ENCODE results near the gene COA7.
"Not testable (repeated sequence)": the region's sequence is repeated elsewhere in the genome, so short reads cannot be mapped to it uniquely, and the experiment has no call there.

DNA sequence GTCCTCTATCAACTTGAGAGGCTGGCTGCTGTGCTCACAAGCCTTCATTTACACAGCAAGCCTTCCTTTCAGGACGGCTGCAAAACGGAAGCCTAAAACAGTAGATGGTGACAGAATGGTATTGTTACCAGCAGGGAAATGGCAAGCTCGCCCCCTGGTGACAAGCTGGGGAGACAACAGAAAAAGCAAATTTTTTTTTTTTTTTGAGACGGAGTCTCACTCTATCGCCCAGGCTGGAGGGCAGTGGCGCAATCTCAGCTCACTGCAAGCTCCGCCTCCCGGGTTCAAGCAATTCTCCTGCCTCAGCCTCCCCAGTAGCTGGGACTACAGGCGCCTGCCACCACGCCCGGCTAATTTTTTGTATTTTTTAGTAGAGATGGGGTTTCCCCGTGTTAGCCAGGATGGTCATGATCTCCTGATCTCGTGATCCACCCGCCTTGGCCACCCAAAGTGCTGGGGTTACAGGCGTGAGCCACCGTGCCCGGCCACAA lies 11.8 kb downstream of the COA7 start:
- TF ChIP-seq, protein P1, sequence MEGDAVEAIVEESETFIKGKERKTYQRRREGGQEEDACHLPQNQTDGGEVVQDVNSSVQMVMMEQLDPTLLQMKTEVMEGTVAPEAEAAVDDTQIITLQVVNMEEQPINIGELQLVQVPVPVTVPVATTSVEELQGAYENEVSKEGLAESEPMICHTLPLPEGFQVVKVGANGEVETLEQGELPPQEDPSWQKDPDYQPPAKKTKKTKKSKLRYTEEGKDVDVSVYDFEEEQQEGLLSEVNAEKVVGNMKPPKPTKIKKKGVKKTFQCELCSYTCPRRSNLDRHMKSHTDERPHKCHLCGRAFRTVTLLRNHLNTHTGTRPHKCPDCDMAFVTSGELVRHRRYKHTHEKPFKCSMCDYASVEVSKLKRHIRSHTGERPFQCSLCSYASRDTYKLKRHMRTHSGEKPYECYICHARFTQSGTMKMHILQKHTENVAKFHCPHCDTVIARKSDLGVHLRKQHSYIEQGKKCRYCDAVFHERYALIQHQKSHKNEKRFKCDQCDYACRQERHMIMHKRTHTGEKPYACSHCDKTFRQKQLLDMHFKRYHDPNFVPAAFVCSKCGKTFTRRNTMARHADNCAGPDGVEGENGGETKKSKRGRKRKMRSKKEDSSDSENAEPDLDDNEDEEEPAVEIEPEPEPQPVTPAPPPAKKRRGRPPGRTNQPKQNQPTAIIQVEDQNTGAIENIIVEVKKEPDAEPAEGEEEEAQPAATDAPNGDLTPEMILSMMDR (IDR thresholded peaks at IDR 0.05; ENCODE audit: low read length): peak; percentile 73
- TF ChIP-seq EZH2 (IDR thresholded peaks at IDR 0.05; ENCODE audit: borderline replicate concordance, low read length): not testable (repeated sequence)
